Hematopoietic multipotent progenitor cell treated with erythropoietin and hydrocortisone succinate and interleukin-3 and kit ligand, for 15 days (in vitro differentiated cells): ENCODE results near the gene TDRD10.

Experiments
- DNase-seq: peaks from one replicate; pipeline ENCODE4 v3.0.0-alpha.2; 2015; ENCODE audit warnings: low spot score

Gene TDRD10

DNA sequence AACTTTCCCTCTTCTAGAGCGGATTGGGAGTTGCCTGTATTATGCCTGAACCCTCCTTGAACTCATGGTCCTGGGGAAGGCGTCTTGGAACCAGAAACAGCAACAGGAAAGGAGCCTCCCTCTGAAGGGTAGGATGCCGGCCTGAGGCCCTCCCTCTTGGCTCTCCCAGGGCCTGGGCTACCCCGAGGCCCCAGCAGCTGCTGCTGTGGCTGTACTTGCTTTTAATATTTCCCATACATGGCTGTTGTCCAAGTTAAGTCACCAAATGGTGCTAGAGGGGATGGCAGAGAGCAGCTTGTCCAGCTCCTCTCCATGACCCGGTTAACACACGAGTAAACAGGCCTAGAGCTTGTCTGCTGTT, 76.0 kb downstream of the TDRD10 start:
- DNase-seq: no peak

DNA sequence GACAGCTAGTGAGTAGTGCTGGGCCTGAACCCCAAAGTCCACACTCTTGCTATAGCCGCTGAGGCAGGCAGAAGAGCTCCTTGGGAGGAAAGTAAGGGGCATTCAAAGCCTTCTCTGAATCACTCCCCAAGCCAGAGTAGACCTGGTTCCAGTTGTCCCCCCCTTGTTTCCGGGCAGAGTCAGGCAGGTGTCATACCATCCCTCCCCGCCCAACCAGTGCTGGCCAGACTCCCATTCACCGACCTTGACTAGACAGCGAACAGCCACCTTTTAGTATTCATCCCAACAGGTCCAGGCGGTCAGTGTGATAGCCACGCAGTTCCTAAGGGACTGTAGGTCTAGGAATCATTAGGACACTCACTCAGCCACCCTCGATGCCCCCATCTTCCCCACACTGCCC, 77.4 kb downstream of the TDRD10 start:
- no peak for DNase-seq

- DNase-seq: no peak
These were observed 79.7 kb downstream of the TDRD10 start for GRCh38 chr1:154581766-154582165.

GRCh38 chr1:154582885-154583284, 80.9 kb downstream of the TDRD10 start:
- no peak for DNase-seq

DNA sequence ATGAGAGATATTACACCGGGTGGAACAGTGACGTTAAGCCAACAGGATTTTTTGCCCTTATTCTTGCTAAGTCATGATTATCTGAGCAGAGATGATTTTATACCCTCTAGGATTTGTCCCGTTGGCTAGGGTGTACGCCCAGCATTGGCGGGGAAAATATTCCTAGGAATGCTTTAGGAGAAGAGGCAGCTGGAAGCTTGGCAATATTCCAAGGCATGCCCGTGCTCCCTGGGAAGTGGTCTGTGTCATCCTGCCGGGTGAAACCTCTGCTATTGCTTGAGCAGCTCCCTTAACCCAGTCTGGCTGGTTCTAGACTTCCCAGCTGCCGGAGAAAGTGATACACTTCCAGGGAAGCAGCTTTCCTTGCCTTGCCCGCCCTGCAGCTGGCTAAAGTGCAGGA, 81.8 kb downstream of the TDRD10 start:
- no peak for DNase-seq

GRCh38 chr1:154584267-154584994, 82.4 kb downstream of the TDRD10 start:
- DNase-seq: no peak

DNA sequence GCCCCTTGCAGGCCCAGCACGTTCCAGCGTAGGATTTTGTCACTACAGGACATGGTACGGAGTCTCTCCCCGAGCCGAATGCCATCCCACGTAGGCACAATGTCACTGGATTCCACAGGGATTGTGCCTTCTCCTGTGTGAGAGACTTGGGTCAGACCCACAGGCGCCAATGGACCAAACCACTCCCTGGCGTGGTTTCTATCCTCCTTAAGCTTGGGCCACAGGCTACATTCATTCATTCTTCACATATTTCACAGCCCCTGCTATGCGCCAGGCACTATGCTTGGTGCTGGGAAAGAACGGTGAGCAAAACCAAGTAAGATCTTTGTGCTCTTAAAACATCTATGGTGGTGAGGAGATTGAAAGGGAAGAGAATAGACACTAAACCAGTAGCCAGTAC, 84.2 kb downstream of the TDRD10 start:
- no peak for DNase-seq

GRCh38 chr1:154586641-154587040, 84.6 kb downstream of the TDRD10 start:
- DNase-seq: no peak

GRCh38 chr1:154589780-154590179, 87.8 kb downstream of the TDRD10 start:
- DNase-seq: no peak

- no peak for DNase-seq
These were observed 88.7 kb downstream of the TDRD10 start for GRCh38 chr1:154590756-154591155.

GRCh38 chr1:154591206-154591605, 89.2 kb downstream of the TDRD10 start:
- DNase-seq: no peak

GRCh38 chr1:154593390-154593789, 91.4 kb downstream of the TDRD10 start:
- no peak for DNase-seq

DNA sequence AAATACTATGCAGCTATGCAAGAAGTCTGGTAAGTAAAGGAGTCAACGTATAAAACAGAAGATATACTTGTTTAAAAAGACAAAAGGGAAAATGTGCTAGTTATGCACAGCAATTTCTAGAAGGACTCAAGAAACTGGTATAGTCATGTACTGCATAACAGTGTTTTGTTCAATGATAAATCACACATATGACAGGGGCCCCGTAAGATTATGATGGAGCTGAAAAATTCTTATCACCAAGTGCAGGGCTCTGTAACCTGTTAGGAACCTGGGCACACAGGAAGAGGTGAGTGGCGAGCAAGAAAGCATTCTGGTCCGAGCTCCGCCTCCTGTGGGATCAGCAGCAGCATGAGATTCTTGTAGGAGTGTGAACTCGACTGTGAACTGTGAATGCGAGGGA, 92.8 kb downstream of the TDRD10 start:
- no peak for DNase-seq

DNA sequence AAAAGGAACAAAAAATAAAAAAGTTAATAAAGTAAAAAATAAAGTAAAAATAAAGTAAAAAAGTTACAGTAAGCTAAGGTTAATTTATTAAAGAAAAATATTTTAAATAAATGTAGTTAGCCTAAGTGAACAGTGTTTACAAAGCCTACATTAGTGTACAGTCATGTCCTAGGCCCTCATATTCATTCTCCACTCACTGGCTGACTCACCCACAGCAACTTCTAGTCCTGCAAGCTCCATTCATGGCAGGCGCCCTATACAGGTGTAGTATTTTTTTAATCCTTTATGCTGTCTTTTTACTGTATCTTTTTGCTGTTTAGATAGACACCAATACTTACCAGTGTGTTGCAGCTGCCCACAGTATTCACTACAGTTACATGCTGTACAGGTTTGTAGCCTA, 93.6 kb downstream of the TDRD10 start:
- no peak for DNase-seq
